GM12878 (cell line): ENCODE data around the gene ZNRF3. TPM values are rescaled to one million over a fixed set of nuclear protein-coding genes. Genes with fewer than 3 reads are reported as not detected.

Experiments used
- ATAC-seq: fragments of 200-7000 bp; cut with Tn5 transposase; 3 replicates; pipeline ENCODE4 v1.9.1; 2020; ENCODE audit warnings: mild to moderate bottlenecking, moderate library complexity
- BruUV-seq: library from RNA; stranded (reverse); fragments of 400-500 nt; replicated peaks from 2 replicates; lab custom pipeline; 2021; lab: Mats Ljungman, UMichigan
- CTCF ChIA-PET: fragments of 300-600 bp; sonication (Branson Sonifier 250); formaldehyde crosslinking; extraction: SDS; loops from one replicate; lab custom pipeline; 2021; ENCODE audit warnings: inconsistent platforms; lab: Yijun Ruan, JAX
- POLR2A ChIA-PET: fragments of 350-600 bp; formaldehyde crosslinking; extraction: SDS; loops from one replicate; lab custom pipeline; 2021; ENCODE audit warnings: inconsistent platforms; lab: Charles Lee
- RAD21 ChIA-PET: fragments of 300-600 bp; sonication (Branson Sonifier 250); formaldehyde crosslinking; loops from one replicate; lab custom pipeline; 2023; ENCODE audit warnings: antibody characterized with exemption; ENCODE audit not compliant: unreplicated experiment; lab: Charles Lee
- SMC1A ChIA-PET: fragments of 300-600 bp; sonication (Branson Sonifier 250); formaldehyde crosslinking; loops from one replicate; lab custom pipeline; 2023; ENCODE audit not compliant: unreplicated experiment, uncharacterized antibody; lab: Charles Lee
- DNase-seq: peaks from one replicate; pipeline ENCODE4 v3.0.0-alpha.2; 2011; ENCODE audit warnings: low read depth, low spot score
- FAIRE-seq: peaks from 3 replicates; lab custom pipeline; 2011; peaks lifted over from hg19 to GRCh38; lab: Jason Lieb, UNC
- H2AFZ ChIP-seq: 2 replicates; pipeline ENCODE4 v1.6.0; 2011; ENCODE audit warnings: low read depth, low read length, control low read depth; ENCODE audit not compliant: control insufficient read depth
- H3K27ac ChIP-seq: 2 replicates; pipeline ENCODE4 v1.5.1; 2011; ENCODE audit warnings: control low read depth; ENCODE audit not compliant: control insufficient read depth, insufficient read depth
- H3K27me3 ChIP-seq, 2 experiments: replicated peaks in 1 of 2; 2 replicates each; pipeline versions ENCODE4 v1.6.0 to v1.6.1; 2011; ENCODE audit warnings: low read length in 1 of 2; ENCODE audit not compliant: control insufficient read depth in 2 of 2, insufficient read depth in 2 of 2
- H3K36me3 ChIP-seq, 2 experiments: 2 replicates each; pipeline ENCODE4 v1.5.1; 2011; ENCODE audit warnings: low read length in 1 of 2; ENCODE audit not compliant: control insufficient read depth in 2 of 2, insufficient read depth in 2 of 2
- H3K4me1 ChIP-seq: 2 replicates; pipeline ENCODE4 v1.6.1; 2011; ENCODE audit warnings: mild to moderate bottlenecking, low read length, moderate library complexity, mixed read lengths; ENCODE audit not compliant: control insufficient read depth, insufficient read depth
- H3K4me2 ChIP-seq: 2 replicates; pipeline ENCODE4 v1.6.0; 2011; ENCODE audit warnings: control low read depth; ENCODE audit not compliant: control insufficient read depth, insufficient read depth
- H3K4me3 ChIP-seq: fragments of 200-600 bp; sonication (generic); 2 replicates; pipeline ENCODE4 v1.5.1; 2016
- H3K79me2 ChIP-seq: 2 replicates; pipeline ENCODE4 v1.6.0; 2011; ENCODE audit warnings: low read length; ENCODE audit not compliant: control insufficient read depth, insufficient read depth
- H3K9ac ChIP-seq: 2 replicates; pipeline ENCODE4 v1.8.0; 2011; ENCODE audit warnings: low read length, control low read depth, mixed read lengths; ENCODE audit not compliant: control insufficient read depth, insufficient read depth
- H3K9me3 ChIP-seq: replicated peaks from 3 replicates; pipeline ENCODE4 v1.5.1; 2011; ENCODE audit warnings: mild to moderate bottlenecking, low read length; ENCODE audit not compliant: control insufficient read depth, insufficient read depth
- H4K20me1 ChIP-seq: 2 replicates; pipeline ENCODE4 v1.6.0; 2011; ENCODE audit not compliant: control insufficient read depth, insufficient read depth
- BACH1 ChIP-seq: fragments of 450-650 bp; IDR thresholded peaks from 2 replicates; pipeline ENCODE4 v1.6.1; 2017; ENCODE audit warnings: mild to moderate bottlenecking, borderline replicate concordance
- E2F8 ChIP-seq: fragments of 450-650 bp; IDR thresholded peaks from 2 replicates; pipeline ENCODE4 v1.6.1; 2018; ENCODE audit warnings: mild to moderate bottlenecking, low read depth, moderate library complexity; ENCODE audit not compliant: partially characterized antibody
- E4F1 ChIP-seq: fragments of 450-650 bp; IDR thresholded peaks from 2 replicates; pipeline ENCODE4 v1.6.1; 2018; ENCODE audit warnings: borderline replicate concordance, mild to moderate bottlenecking; ENCODE audit not compliant: partially characterized antibody
- ELK1 ChIP-seq: IDR thresholded peaks from 2 replicates; pipeline ENCODE4 v1.6.1; 2012; ENCODE audit warnings: low read depth, low read length, improper control_type of control experiment
- EP300 ChIP-seq, 2 experiments: fragments of 150-350 bp in 1 of 2; IDR thresholded peaks; 2 replicates each; pipeline ENCODE4 v1.6.1; 2011 to 2012; ENCODE audit warnings: low read depth in 2 of 2, low read length in 2 of 2, borderline replicate concordance in 1 of 2, improper control_type of control experiment in 1 of 2, inconsistent platforms in 1 of 2; ENCODE audit not compliant: control insufficient read depth in 1 of 2
- NFXL1 ChIP-seq: fragments of 450-650 bp; IDR thresholded peaks from 2 replicates; pipeline ENCODE4 v1.6.1; 2017; ENCODE audit warnings: antibody characterized with exemption, mild to moderate bottlenecking, borderline replicate concordance
- NFYB ChIP-seq: IDR thresholded peaks from 2 replicates; pipeline ENCODE4 v1.6.1; 2011; ENCODE audit warnings: low read depth, mild to moderate bottlenecking, low read length, improper control_type of control experiment, moderate library complexity; ENCODE audit not compliant: insufficient read depth
- NRF1 ChIP-seq: conservative IDR thresholded peaks from 2 replicates; pipeline ENCODE4 v1.6.1; 2011; ENCODE audit warnings: mild to moderate bottlenecking, low read depth, low read length, improper control_type of control experiment
- RB1 ChIP-seq: fragments of 450-650 bp; formaldehyde crosslinking; IDR thresholded peaks from 2 replicates; pipeline ENCODE4 v1.6.1; 2017; ENCODE audit warnings: mild to moderate bottlenecking, borderline replicate concordance
- SPI1 ChIP-seq: IDR thresholded peaks from 2 replicates; pipeline ENCODE4 v1.6.1; 2011; ENCODE audit warnings: low read depth, mild to moderate bottlenecking, low read length, moderate library complexity, borderline replicate concordance; ENCODE audit not compliant: insufficient read depth
- WGBS: methylation state at CpG from one replicate; pipeline ENCODE4 v1.1.6; 2016; ENCODE audit warnings: low lambda C conversion rate; ENCODE audit not compliant: insufficient replicate concordance, insufficient coverage; ENCODE audit errors: missing lambda C conversion rate; 5-methylcytosine and 5-hydroxymethylcytosine counted together
- in situ Hi-C: fragments of 300-500 bp; cut with MboI; formaldehyde crosslinking; loops from 9 replicates; pipeline ENCODE4 v1.14.3; 2018; ENCODE audit warnings: mixed read lengths
- intact Hi-C: fragments of 100-400 bp; cut with micrococcal nuclease; formaldehyde crosslinking; loops from one replicate; pipeline ENCODE4 v1.14.2; 2022; ENCODE audit not compliant: unreplicated experiment
- polyA plus RNA-seq, 11 experiments: library from polyadenylated mRNA; depleted of rRNA in 4 of 11; unstranded in 6 of 11; stranded (reverse) in 5 of 11; fragments of >200 nt; fragmentation: Nextera tagmentation in 4 of 11; fragmentation: Illumina TruSeq in 1 of 11; extraction: Ambion mirVana in 4 of 11; extraction: Trizol in 1 of 11; gene quantifications; 1 replicate in 1 of 11; 2 replicates in 10 of 11; pipeline versions ENCODE4 v1.2.1 to v1.2.3, GENCODE V29; 2011 to 2016; ENCODE audit warnings: inconsistent platforms in 2 of 11, missing spikeins in 2 of 11, low read depth in 1 of 11
- total RNA-seq, 4 experiments: library from RNA; depleted of rRNA in 3 of 4; stranded (reverse); fragments of >200 nt in 3 of 4; fragmentation: Illumina TruSeq in 1 of 4; extraction: Trizol in 1 of 4; gene quantifications; 2 replicates each; pipeline versions ENCODE4 v1.2.1 to v1.2.3, GENCODE V29; 2013 to 2021

The ZNRF3 gene
- total and polyA plus RNA-seq, 10 of the 15 experiments (the other 5 are each of a cell fraction or from before 2014, with no cell fraction given): 0.05 to 2.4 (median 0.46) TPM

- TF ChIP-seq E2F8: peak; percentile 39
- TF ChIP-seq SPI1: no peak
These were observed at the start of gene ZNRF3 (continued) for GRCh38 chr22:28882878-28883656.

- DNase-seq (no peak), ATAC-seq (no peak), FAIRE-seq (no peak)
- Histone ChIP-seq H3K4me1 (no peaks in the 10 kb centered on the region), H3K79me2 (no peaks in the 10 kb centered on the region), H3K9ac (no peak overlapping the region), H4K20me1 (no peaks in the 10 kb centered on the region), H3K27me3 (no peaks in the 10 kb centered on the region), H3K4me3 (no peak overlapping the region), H3K27ac (no peak overlapping the region), H3K36me3 (no peaks in the 10 kb centered on the region), H3K4me2 (no peak overlapping the region), H3K9me3 (no peaks in the 10 kb centered on the region), H2AFZ (no peak overlapping the region)
- RAD21 ChIA-PET: interaction anchor here (1.6 to 1.7 kb wide), 2 partner anchors 205 to 235 kb away, joined by 4 read pairs; no protein-coding TSS in a partner anchor
- POLR2A ChIA-PET: interaction anchor here (0.6 kb wide), 1 partner anchor 58 kb away, joined by 4 read pairs; no protein-coding TSS in a partner anchor
- SMC1A ChIA-PET: interaction anchor here (1.1 to 1.9 kb wide), 3 partner anchors 42 to 235 kb away, joined by 3 to 5 read pairs (median 4); no protein-coding TSS in a partner anchor
- intact Hi-C loops (no loop called here), in situ Hi-C loops (loop anchor here (10.0 kb wide), 1 partner anchor 791 kb away; no protein-coding TSS in a partner anchor)
- CTCF ChIA-PET: interaction anchor here (1.0 to 3.4 kb wide), 4 partner anchors 205 to 410 kb away, joined by 3 to 15 read pairs (median 8); no protein-coding TSS in a partner anchor
- BruUV-seq: no TSS peak
- WGBS: 94% methylated on average over 11 of the region's 11 CpGs
- no peak for TF ChIP-seq NFYB
- TF ChIP-seq EP300 (IDR thresholded peaks at IDR 0.05; ENCODE audit: borderline replicate concordance in 1 of 2, control insufficient read depth in 1 of 2, low read depth in 2 of 2, low read length in 2 of 2): no peak
- TF ChIP-seq NFXL1: no peak
- no peak for TF ChIP-seq BACH1
- TF ChIP-seq E4F1: no peak
- TF ChIP-seq RB1: no peak
- TF ChIP-seq NRF1: no peak
- no peak for TF ChIP-seq ELK1
These were observed 47.7 kb upstream of the ZNRF3 start for GRCh38 chr22:28835630-28836189.
